Prostate gland (tissue), 2 donors: ENCODE results near the gene PODXL2.

Experiments used
- CTCF ChIP-seq, 4 experiments: fragments of 200-600 bp in 2 of 4; fragments of 450-650 bp in 2 of 4; sonication (generic) in 2 of 4; IDR thresholded peaks; 1 replicate in 3 of 4; 2 replicates in 1 of 4; pipeline ENCODE4 v1.5.1; 2016 to 2019; ENCODE audit warnings: antibody characterized with exemption in 4 of 4, mild to moderate bottlenecking in 2 of 4, moderate library complexity in 2 of 4
- POLR2A ChIP-seq: fragments of 450-650 bp; IDR thresholded peaks from one replicate; pipeline ENCODE4 v1.6.1; 2016; ENCODE audit warnings: antibody characterized with exemption, mild to moderate bottlenecking
- POLR2AphosphoS5 ChIP-seq: sonication (generic); formaldehyde crosslinking; IDR thresholded peaks from one replicate; pipeline ENCODE4 v1.6.1; 2017; ENCODE audit warnings: antibody characterized with exemption

GRCh38 chr3:127676456-127676855 is 47.5 kb downstream of the PODXL2 start:
- no peak for TF ChIP-seq POLR2A
- TF ChIP-seq CTCF (IDR thresholded peaks at IDR 0.05) = no peak
- TF ChIP-seq POLR2AphosphoS5 = no peak
